RKO (cell line): ENCODE data around the gene NTSR1.

Experiments
- DNase-seq: peaks from one replicate; pipeline ENCODE4 v3.0.0-alpha.2; 2016; ENCODE audit warnings: low spot score

Gene NTSR1

DNA sequence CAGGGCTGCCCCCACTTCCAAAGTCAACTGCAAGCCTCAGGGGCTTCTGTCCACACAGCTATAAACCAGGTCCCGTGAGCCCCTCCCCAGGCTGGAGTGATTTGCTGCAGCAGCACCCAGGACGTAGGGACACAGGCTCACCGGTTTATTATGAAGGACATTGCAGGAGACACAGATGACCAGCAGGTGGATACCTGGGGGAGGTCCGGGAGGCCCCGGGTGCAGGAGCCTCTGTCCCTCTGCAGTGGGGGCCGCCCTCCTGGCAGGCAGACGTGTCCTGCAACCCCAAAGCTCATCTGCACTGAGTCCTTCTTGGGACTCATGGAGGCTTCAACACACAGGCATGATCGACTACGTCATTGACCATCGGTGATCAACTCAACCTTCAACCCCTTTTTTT, 14.5 kb upstream of the NTSR1 start:
- no peak for DNase-seq

DNA sequence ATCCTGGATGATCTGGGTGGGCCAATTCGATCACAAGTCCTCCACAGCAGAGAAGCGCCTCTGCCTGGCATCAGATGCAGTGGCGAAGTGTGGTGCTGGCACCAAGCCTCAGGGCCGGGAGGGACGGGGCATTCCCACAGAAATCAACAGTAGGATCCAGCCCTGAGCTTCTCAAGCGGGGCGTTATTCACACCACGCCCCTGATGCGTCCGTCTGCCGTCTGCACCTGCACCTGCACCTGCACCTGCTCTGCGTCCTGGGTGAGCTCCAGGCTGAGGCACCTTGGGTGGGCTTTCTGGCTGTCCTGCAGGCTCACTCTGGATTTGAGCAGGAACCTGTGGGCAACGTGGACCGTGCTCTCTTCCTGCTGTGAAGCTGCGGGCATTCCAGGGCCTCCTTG, 13.8 kb upstream of the NTSR1 start:
- DNase-seq: no peak

DNA sequence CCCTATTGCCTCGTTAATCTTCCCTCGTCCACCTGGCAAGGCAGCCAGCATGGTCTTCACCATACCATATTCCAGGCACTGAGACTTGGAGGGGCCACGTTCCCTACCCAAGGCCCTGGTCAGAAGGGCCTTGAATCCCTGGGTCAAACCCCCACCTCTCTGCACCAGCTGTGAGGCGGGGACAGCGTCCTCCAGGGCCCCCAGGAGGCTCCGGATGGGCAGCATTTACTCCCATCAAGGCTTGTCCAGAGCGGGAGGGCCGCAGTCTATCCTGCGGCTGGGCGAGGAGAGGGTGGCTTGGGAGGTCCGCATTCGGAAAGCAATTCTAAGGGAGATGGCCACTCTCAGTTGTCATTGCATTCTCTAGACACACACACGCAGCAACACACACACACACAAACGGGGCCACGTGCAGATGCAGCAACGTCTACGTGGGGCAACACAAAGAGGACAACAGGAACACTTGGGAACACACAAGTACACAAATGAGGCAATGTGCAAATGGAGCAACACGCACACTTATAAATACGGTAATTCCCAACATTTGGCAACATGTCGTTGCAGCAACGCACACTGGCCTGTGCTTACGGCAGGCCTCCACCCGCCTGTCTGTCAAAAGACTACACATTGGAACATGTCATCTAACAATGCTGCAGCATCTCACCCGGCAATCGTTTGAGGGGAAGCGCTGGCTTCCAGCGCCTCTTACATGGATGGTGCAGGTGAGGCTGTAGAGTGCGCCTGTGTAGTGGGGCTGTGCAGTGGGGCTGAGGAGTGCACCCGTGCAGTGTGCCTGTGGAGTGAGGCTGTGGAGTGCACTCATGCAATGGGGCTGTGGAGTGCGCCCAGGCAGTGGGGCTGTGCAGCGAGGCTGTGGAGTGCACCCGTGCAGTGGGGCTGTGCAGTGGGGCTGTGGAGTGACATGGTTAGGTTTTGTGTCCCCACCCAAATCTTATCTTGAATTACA, 12.9 kb upstream of the NTSR1 start:
- DNase-seq: no peak

DNA sequence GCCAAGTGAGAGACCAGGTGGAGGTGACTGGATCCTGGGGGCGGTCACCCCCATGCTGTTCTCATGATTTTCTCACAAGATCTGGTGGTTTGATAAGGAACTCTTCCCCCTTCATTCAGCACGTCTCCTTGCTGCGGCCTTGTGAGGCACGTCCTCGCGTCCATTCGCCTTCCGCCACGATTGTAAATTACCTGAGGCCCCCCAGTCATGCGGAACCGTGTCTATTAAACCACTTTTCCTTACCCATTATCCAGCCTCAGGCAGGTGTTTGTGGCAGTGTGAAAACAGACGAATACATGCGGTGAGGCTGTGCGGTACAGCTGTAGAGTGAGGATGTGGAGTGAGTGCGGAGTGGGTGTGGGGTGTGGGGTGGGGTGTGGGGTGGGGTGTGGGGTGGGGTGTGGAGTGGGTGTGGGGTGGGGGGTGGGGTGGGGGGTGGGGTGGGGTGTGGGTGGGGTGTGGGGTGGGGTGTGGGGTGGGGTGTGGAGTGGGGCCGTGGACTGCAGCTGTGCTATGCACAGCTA, 12.1 kb upstream of the NTSR1 start:
- DNase-seq: no peak

DNA sequence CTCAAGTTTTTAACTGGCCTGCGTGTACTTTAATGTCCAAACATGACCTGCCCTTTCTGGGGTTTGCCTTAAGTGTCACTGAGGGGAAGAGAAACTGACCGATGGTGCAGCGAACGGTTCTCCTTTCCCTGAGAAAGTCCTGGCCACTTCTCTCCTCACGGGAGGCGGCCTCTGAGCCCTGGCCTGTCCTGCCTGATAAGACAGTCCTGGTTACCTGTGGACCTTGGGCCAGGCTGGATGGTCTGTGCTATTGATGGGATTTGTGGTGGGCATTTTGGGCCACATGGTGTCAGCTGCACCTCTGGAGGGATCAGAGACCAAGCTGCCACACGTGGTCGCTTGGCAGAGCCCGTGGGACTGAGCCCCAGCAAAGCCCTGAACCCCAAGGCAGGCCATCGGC, 11.6 kb upstream of the NTSR1 start:
- no peak for DNase-seq

DNA sequence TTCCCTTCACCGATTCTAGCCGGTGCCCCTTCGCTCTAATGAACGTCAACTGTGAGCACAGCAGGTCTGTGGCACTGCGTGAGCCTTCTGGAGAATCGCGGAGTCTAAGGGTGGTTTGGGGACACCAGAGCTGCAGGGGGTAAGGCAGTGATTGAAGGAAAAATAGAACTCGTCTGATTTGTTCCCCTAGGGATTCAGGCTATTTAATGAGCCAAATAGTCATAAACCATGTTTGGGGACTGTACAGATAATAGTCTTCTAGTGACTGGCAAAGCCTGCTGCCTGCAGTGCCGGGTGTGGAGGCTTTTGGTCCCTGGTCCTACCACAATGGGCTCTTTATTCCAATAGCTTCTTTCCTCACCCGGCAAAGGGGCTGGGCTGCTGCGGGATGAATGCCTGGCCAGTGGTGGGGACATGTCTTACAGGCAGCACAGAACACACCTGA, 11.1 kb upstream of the NTSR1 start:
- DNase-seq: no peak

DNA sequence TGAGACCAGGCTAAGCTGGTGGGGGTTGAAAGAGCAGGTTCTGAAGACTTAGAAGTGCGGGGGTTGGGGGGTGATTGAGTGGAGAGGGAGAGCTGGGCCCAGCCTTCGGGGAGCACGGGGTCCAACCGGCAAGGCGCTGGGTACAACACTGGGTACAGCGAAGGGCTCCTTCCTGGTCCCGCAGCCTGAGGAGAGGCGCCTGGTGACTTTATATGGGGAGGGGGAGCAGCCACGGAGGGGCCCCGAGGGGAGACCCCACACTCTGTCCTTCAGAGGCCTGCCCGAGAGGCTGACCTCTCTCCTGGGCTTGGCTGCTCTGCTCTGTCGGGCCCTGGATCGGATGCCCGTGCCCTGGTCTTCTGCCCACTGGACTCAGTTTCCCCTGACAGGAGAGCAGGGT, 10.4 kb upstream of the NTSR1 start:
- no peak for DNase-seq

DNA sequence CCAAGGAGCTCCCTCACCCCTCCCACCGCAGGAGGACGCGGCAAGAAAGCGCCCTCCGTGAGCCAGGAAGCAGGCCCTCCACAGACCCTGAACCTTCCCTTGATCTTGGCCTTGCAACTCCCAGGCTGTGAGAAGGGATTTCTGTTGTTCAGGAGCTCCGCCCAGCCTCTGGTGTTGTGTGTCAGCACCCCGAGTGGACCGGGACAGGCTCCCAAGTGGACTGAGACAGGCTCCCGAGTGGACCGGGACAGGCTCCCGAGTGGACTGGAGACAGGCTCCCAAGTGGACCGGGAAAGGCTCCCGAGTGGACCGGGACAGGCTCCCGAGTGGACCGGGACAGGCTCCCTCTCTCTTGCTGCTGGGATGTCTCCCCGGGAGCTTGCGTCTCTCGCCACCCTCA, 9.3 kb upstream of the NTSR1 start:
- no peak for DNase-seq

DNA sequence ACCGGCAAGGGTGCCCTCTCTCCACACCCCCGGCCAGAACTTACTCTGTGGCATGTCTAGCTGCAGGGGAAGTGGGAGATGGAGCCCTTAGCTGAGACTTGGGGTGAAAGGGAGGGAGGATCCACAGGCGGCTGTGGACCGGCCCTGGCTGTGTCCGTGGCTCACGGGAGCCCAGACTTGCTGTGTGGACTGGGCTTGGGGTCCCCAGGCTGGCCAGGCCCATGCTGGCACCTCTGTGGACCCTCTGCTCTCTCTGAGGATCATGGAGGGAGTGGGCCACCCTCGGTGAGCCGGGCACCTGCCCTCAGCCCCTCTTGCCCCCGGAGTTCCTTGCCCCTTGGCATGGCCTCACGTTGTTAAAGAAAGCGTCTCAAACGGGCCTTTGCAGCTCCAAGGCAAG, 8.9 kb upstream of the NTSR1 start:
- no peak for DNase-seq

DNA sequence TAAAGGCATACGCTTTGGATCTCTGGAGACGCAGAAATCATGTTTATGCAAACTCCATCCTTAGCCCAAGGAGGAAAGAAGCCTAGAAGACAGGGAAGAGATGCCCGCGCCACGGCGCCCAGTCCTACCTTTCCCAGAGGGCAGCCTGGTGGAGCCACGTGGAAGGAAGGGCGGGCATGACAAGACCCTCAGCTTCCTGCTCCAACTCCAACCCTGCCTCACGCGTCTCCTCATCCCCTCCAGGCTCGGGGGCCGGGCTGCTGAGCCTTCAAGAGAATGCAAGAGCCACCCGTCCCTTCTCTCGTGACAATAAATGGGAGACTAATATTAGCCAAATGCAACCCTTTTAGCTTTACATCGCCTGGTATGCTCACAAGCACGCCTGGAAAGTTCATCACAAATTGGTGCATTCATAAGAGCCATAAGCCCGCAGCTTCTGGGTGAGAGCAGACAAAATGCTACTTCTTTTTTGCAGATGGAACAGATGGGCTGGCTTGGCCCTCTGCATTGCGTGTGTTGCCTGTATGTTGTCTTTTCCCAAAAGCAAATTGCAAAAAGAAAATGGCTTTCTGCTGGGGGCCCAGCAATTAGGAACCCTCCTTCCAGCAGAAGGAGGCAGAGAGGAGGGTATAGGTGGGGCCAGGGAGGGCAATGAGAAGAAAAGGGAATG, 8.2 kb upstream of the NTSR1 start:
- no peak for DNase-seq

DNA sequence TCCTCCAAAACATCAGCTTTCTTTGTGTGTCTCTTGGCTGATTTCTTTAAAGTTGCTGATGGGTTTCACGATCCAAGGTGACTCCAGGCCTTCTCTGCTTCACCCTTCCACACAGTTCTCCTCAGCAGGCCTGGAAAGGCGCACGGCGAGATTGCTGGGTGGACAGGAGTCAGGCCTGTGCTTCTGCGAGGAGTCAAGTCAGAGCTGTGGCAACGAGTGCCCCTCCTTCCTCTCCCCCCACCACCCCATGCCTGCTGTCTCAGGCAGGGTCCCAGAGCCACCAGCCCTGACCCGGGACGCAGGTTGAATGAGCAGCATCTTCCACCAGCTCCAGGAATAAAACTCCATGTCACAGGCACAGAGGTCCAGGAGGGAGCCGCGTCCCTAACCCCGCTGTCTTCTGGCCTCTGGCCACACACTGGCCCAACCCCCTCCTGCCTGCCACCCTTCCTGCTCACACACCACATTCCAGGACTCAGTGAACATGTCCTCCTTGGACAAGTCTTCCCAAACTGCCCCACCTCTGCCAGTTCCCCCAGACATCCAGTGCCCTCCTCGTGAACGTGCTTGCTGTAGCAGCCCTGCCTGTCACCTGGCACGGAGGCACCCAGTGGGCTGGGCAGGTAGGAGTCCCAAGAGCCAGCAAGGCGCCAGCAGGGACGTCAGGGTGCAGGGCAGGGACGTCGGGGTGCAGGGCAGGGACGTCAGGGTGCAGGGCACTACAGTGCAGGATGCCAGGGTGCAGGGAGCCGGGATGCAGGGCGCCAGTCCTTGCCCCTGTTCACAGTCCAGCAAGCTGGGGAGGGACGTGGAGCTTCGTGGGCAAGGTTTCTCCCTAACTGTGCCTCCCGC, 7.2 kb upstream of the NTSR1 start:
- DNase-seq: no peak

DNA sequence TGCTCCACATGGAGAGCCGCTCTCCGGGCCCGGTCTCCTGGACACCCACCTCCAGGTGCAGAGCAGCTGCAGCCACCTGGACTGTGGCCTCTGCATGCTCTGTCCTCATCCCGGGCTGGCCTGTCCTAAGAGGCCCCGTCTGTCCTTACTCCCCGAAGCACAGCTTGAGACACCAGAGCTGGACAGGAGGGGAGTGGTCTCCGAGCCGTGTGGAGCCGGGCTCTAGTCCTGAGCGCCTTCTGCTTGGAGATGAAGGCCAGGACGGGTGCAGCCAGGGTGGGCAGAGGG, 6.7 kb upstream of the NTSR1 start:
- DNase-seq: no peak

DNA sequence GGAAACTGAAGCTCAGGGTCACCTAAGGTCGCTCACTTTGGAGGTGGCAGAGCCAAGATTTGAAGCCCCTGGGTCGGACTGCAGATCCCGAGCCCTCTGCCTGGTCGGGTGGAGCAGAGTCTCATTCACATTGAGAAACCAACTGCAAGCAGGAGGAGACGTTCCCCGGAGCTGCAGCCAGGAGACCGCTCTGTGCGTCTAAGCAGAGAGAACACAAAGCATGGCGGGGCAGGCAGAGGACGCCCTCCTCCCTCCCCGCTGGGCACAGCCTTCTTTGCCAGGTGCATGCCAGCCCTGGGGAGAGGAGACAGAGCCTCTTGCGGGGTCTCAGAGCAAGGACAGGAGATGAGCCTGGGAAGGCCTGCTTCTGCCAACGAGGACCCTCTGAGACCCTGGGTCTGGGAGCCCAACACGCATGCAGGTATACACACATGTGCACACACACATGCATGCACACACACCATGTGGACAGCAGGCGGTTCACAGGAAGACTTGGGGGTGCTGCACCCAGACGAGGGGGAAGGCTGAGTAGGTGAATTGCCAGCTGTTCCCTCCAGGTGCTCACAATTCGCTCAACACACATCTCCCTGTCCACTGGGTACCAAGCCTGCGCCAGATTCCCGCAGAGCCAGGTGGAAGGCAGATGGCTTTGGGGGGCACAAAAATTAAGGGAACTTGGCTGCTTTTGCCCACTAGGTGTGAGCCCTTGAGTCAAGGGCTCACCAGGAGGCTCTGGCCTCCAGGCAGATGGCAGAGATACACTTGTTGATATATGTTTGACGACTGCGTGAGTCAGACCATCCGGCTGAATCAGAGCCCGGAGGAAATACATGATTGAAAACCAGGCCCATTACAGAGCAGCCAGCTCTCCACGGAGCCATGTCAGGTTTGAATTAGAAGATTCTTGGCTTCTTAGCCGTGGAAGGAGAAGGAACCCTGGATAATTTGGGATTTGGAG, 5.5 kb upstream of the NTSR1 start:
- DNase-seq: peak; percentile 99

DNA sequence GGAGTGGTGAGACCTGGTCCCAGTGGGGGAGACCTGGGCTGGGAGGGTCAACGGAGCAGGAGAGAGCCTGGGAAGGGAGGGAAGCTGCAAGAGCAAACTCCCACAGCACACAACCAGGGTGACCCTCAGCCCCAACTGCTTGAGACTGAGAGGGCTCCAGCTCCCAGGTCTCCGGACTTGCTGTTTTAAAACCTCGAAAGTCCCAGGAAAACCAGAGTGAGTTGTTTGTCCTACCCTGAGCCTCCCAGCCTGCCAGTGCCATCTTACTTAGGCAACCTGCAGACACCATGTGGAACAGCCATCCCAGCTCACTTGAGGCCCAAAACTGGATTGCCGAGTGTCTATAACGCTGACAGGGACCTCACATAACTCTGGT, 4.8 kb upstream of the NTSR1 start:
- no peak for DNase-seq

DNA sequence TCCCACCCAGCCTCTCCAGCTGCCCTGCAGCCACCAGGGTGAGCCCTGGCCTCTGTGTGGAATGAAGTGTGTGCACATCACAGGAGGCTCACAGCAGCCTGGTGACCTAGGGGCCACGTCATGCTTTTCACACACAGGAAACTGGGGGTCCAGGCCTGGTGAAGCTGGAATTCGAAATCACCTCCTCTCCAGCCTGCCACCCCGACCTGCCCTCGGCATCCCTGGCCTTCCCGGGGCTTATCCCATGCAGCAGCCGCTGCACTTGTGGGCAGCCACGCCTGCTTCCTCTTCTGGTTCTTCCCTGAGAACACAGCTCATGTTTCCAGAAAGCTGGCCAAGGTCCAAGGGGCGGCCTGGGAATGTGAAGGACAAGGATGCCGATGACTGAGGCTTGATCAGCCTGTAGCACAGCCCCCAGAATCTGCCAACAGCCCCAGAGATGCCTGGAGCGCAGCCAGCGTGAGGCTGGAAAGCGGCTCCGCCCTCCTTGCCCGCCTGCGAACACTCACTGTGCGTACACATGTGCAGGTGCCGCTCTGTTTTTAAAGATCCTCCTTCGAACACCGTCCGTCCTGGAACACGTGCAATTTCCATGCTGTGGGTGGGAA, 4.2 kb upstream of the NTSR1 start:
- peak; percentile 97 for DNase-seq

DNA sequence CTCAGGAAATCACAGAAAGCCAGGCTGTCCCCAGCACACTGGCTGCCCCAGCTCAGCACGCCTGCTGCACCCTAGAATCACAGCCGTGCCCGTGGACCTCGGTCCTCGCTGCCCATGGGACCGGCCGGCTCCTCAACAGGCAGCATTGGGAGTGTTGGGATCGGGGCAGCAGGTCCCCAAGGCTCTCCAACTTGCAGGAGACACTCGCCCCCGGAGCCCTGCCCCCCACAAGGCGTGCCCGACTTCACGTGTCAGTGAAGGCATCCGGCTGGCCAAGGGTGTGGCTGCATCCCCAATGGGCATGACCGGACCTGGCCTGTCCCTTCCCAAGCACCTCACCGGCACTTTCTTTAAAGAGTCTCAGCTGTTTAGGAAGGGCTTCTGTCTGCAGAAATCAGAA, 3.0 kb upstream of the NTSR1 start:
- no peak for DNase-seq

DNA sequence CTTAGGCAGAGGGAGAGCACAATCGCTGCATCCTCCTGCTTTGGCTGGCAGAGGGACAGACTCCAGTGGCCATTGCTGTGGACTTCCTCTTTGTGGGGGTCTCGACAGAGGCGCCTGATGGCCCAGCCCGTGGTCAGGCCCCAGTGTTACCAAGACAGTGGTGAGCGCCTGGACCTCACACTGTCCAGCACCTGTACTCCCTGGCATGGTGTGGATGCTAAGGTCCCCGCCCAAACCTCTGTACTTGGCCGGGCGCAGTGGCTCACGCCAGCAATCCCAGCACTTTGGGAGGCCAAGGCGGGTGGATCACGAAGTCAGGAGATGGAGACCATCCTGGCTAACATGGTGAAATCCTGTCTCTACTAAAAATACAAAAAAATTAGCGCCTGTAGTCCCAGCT, 2.3 kb upstream of the NTSR1 start:
- DNase-seq: no peak

DNA sequence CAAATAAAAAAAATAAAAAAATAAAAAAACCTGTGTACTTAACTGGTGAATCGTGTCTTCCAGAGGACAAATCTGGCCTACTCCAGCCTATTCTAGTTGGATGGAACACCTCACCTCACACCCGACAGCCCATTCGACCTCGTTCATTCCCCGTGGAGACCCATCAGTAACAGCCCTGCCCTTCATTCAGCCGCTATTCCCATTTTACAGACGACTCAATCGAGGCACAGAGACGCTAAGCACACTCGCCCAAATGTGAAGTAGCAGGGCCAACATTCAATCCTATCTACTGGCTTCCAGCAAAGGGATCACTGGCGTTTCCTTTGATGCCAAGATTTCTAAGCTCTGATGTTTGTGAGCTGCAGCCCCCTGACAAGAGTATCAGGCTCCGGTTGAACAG, 1.8 kb upstream of the NTSR1 start:
- no peak for DNase-seq

DNA sequence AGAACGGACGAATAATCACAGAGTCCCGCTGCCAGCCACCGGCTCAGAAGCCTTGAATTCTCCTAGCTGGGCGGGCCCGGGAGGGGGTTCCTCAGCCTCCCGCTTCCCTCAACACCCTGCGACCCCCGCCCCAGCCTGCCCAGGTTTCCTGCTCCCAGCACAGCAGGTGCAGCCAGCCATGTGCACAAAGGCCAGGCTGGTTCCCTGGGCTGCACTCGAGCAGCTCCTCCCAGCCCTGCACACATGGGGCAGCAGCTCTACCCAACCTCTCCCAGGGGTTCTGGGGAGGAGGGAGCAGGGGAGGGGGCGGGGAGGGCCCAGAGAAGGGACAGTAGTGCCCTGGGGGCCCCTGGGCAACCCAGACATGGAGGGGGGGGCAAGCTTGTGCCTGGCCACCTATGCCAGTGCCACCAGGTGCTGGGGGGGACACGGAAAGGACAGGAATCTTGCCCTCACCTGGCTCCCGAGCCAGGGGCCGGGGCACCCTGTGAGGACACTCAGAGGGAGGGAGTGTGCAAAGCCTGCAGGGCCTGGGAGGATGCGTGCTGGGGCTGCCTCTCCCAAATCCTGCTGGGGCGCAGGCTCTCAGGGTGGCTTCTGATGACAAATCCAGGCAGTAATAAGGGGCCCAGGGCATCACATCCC, 1.2 kb upstream of the NTSR1 start:
- DNase-seq: no peak

DNA sequence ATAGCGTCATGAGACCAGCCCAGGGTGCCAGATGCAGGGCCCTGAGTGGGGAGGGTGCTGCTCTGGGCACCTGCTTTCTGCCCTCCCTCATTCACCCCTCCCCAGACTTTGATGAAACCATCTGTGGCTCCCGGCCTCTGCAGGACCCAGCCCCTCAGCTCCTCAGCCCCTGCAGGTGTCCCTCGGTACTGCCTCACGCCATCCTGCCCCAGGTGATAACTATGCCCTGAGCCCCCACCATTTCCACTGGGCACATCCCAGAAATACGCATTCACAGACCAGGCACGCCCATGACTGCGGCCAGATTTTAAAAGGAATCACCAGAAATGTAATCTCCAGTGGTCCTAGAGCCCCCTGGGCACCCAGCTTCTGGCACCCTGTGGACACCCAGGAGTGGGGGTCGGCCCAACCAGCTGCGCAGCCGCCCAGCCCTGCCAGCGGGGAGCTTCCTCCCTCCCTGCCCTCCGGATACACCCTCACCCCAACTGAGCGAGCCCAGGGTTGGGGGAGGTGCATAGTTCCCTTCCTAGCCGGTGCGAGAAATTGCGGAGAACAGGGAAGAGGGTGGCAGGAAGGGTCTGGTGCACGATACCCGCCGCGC, 615 bp upstream of the NTSR1 start:
- DNase-seq: peak; percentile 84
